GM12891 (cell line): ENCODE data around the gene DTNA.
"Not testable (repeated sequence)": the region's sequence is repeated elsewhere in the genome, so short reads cannot be mapped to it uniquely, and the experiment has no call there.

Experiments
- DNase-seq: peaks from one replicate; pipeline ENCODE4 v3.0.0; 2011; ENCODE audit warnings: low spot score; ENCODE audit not compliant: insufficient read length
- FAIRE-seq: peaks from 2 replicates; lab custom pipeline; 2011; peaks lifted over from hg19 to GRCh38; lab: Jason Lieb, UNC
- PAX5 ChIP-seq: IDR thresholded peaks from 2 replicates; pipeline ENCODE4 v1.6.1; 2011; ENCODE audit warnings: low read length, moderate library complexity, mild to moderate bottlenecking; ENCODE audit not compliant: insufficient read depth, severe bottlenecking
- POLR2A ChIP-seq: IDR thresholded peaks from 2 replicates; pipeline ENCODE4 v1.6.1; 2011; ENCODE audit warnings: low read depth, low read length, control low read depth
- POLR2AphosphoS5 ChIP-seq: IDR thresholded peaks from 2 replicates; pipeline ENCODE4 v1.6.1; 2011; ENCODE audit warnings: low read depth, low read length, control low read depth
- POU2F2 ChIP-seq: IDR thresholded peaks from 2 replicates; pipeline ENCODE4 v1.6.1; 2011; ENCODE audit warnings: low read depth, mild to moderate bottlenecking, control low read depth, low read length, moderate library complexity
- SPI1 ChIP-seq: IDR thresholded peaks from 2 replicates; pipeline ENCODE4 v1.6.1; 2011; ENCODE audit warnings: low read depth, low read length, control low read depth
- TAF1 ChIP-seq: IDR thresholded peaks from 2 replicates; pipeline ENCODE4 v1.6.1; 2011; ENCODE audit warnings: low read depth, low read length, control low read depth

Gene DTNA

DNA sequence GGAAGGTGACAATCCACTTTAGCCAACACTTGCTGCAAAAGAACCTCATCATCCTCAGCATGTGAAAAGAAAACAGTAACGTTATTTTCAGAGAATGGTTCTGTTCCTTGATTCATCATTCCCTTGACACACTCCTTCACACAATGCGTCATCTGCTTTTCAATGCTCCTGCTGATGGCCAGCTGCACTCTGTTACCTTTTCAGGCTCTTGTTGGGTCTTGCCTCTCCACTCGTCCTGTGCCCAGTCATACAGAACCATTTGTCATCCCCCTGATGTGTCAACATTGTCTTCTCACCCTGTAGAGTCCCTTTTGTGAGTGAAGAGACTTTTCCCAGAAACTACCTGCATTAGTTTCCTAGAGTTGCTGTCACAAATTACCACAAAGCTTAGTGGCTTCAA lies 12.2 kb upstream of the DTNA start:
- TF ChIP-seq PAX5 (no peak), POLR2AphosphoS5 (no peak), TAF1 (no peak), SPI1 (no peak), POLR2A (no peak), POU2F2 (no peak)
- DNase-seq: no peak
- FAIRE-seq: no peak

DNA sequence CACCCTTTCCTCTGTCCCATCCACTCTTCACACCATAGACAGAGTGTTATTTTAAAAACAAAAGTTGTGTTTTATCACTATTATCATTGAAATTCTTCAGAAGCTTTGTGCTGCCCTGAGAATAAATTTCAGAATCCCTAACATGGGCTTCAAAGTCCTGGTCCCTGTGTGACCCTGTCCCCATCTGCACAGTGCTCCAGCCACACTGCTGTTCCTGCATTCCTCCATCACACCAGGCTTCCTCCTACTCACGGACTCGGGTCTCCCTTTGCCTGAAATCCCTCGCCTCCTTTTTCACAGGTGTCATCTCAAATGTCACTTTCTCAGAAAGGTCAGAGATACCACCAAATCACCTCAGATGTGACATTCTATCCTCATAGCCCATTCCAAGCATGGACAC lies 8.2 kb upstream of the DTNA start:
- no peak for DNase-seq
- FAIRE-seq: no peak
- no peak for TF ChIP-seq POU2F2
- TF ChIP-seq SPI1: no peak
- no peak for TF ChIP-seq PAX5
- TF ChIP-seq POLR2A: no peak
- TF ChIP-seq TAF1: no peak
- no peak for TF ChIP-seq POLR2AphosphoS5

DNA sequence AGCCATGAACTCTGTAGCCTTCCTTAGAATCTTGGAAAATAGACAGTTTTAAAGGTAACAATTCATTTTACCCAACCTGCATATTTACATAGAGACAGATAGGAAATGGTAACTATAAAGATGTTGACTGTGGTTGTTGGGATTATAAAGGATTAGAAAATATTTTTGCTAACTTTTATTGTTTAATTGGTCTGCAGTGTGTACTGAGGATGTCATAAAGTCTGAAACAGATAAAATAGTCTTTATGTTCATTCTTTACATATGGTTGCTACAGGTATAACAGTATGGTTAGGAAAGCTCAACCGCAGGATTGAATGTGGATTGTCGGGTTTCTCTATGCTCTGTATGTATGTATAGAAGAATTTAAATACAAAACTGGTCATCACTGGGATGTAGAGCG lies 7.3 kb upstream of the DTNA start:
- no peak for TF ChIP-seq POU2F2
- no peak for TF ChIP-seq POLR2A
- no peak for TF ChIP-seq POLR2AphosphoS5
- TF ChIP-seq PAX5: no peak
- TF ChIP-seq SPI1: no peak
- TF ChIP-seq TAF1: no peak
- no peak for FAIRE-seq
- DNase-seq: no peak

DNA sequence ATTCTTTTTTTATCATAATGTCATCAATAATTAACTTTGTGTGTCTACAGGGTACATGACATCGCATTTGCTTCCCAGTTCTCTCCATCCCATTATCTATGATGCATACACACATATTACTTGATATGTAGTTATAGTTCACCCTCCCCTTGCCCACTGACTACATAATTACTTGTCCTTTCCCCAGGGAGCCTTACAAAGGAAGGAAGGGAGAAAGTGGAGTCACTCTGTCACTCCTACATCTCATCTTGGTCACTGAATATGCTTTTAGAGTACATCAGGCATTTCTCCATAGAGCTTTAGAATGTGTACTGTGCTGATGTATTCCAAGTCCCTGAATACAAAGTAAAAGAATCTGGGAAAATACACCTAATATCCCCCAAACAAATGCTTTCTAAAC lies 6.0 kb upstream of the DTNA start:
- no peak for TF ChIP-seq POLR2AphosphoS5
- no peak for TF ChIP-seq TAF1
- TF ChIP-seq PAX5: no peak
- TF ChIP-seq SPI1: no peak
- TF ChIP-seq POU2F2: no peak
- TF ChIP-seq POLR2A: no peak
- DNase-seq (no peak), FAIRE-seq (no peak)

DNA sequence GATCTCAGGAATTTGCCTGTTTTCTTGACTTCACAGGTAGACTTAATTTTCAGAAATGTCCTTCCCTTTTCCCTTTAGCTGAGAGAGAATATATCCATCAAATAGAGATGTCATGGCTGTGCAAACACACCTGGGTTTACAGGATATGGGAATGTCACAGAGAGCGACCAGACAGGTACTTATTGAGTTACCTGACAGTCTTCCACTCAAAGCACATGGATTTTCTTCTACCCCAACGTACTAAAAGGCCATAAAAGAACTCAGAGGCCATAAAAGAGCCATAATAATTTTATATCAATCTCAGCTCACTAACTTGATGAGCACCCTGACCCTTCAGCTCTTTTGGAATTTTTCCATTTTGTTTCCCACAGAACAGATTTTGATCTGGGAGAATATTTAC lies 5.3 kb upstream of the DTNA start:
- TF ChIP-seq POLR2AphosphoS5 (no peak), TAF1 (no peak), POU2F2 (no peak), PAX5 (no peak), POLR2A (no peak), SPI1 (no peak)
- DNase-seq (no peak), FAIRE-seq (no peak)

DNA sequence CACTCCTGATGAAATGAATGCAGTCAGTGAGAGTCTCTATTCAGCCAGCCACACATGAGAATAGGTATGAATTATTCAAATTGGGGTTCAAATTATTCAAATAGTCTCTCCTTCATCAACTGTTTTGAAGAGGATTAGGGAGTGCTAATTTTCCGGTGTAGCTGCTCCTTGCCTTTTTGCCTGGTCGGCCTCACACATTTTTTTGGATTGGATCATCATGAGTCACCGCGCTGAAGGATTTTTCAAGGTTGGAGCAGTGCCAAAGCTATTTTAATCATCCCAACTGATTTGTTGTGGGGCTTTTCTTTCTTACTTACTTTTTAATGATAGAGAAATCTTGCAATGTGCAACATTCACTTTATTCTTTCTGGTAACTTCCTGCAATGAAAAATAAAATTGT lies 2.4 kb upstream of the DTNA start:
- FAIRE-seq (no peak), DNase-seq (no peak)
- TF ChIP-seq POU2F2 (no peak), PAX5 (no peak), SPI1 (no peak), TAF1 (no peak), POLR2AphosphoS5 (no peak)

DNA sequence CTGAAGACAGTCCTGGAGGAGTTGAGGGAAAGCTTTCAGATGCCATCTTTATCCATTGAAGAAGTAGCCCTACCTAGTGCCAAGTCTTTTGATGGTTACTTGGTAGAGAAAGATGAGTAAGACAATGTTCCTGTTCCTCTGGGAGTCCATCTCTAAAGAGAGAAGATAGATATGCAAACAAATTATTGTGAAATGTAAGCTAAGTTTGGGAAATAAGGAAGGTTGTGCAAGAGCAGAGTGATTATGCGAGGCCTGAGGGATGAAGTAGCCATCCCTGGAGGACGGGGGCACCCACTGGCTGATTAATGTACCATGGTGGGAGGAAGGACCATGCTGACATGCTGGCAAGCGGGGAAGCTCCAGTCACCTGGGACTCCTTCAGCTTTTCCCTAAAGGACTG lies 994 bp upstream of the DTNA start:
- TF ChIP-seq POU2F2: no peak
- no peak for DNase-seq
- no peak for FAIRE-seq

DNA sequence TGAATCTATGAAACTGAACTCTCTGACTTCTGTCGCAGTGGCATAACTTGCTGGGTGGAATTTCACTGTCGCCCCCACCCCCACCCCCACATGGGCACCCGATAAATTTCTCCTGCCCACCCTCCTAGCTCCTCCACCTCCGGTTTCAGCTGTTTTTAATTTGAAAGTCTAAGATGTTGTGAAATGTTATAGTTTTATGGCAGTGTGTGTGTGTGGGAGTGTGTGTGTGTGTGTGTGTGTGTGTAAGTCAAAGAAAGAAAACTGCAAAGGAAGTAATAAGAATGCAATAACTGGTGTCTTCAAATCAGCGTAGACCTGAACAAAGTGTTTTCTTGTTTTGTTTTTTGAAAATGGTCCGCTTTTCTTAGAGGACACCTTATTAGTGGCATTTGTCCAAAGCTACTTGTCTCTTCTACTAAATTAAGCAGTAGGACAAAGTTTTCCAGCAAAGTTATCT lies 388 bp downstream of the DTNA start:
- TF ChIP-seq PAX5 (no peak), POLR2A (no peak), POLR2AphosphoS5 (no peak)
- no peak for FAIRE-seq
- DNase-seq: no peak

DNA sequence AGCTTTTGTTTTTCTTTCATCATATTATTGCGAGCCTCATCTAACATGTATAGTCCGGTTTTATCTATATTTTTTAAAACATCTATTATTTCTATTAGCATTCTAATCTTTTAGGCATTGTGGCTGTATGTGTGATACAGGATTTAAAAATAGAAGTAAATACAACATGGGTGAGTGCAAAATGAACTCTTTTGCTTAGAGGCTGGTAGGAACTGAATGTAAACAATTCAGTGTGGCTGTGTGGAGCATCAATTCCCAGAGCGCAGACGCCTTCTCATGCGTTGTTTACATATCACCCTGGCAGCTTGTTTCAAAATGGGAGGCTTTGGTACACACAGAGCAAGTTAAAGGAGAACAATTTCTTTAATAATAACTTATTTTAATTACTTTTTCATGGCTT lies 836 bp downstream of the DTNA start:
- DNase-seq (no peak), FAIRE-seq (no peak)
- TF ChIP-seq SPI1 (no peak), TAF1 (no peak), POLR2AphosphoS5 (no peak), PAX5 (no peak), POLR2A (no peak), POU2F2 (no peak)

DNA sequence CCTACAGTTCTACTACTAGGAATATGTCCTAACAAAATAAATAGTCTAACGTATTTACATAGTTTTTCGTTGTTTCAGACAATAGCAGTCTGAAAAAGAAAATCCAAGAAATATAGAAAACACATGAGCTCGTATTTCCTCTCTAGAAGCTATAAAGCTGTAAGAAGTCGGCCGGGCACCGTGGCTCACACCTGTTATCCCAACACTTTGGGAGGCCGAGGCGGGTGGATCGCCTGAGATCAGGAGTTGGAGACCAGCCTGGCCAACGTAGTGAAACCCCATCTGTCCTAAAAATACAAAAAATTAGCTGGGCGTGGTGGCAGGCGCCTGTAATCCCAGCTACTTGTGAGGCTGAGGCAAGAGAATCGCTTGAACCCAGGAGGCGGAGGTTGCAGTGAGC lies 6.0 kb downstream of the DTNA start:
- not testable (repeated sequence) for DNase-seq

DNA sequence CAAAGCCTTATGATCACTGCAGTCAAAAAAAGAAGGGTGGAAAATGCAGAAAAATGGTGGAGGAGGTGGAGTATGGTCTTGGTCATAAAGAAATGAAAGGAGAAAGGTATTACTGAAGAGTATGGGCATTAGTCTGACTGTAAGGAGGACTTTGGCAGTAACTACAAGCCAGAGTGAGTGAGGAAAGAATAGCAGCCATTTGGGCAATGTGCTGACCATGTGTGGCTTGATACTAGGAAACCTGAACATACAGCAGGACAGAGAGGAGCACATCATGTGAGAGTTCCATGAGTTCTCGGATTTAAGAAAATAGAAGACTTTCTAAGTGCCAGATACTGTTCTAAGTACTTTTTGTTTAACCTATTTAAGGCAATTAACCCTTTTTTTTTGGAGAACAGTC lies 8.5 kb downstream of the DTNA start:
- TF ChIP-seq TAF1: no peak
- no peak for TF ChIP-seq POU2F2
- no peak for TF ChIP-seq PAX5
- no peak for TF ChIP-seq POLR2A
- no peak for TF ChIP-seq SPI1
- TF ChIP-seq POLR2AphosphoS5: no peak
- FAIRE-seq (no peak), DNase-seq (no peak)

More for the DNA sequence above, 6.0 kb downstream of the DTNA start:
- FAIRE-seq: not testable (repeated sequence)
